WTC11 (cell line): ENCODE results near the gene MRPS34. TPM values are rescaled to one million over a fixed set of nuclear protein-coding genes. Genes with fewer than 3 reads are reported as not detected.

Experiments used
- ATAC-seq: fragments of 200-7000 bp; cut with Tn5 transposase; 2 replicates; pipeline ENCODE4 v1.10.0; 2021; ENCODE audit warnings: mild to moderate bottlenecking, moderate library complexity
- CTCF ChIA-PET: fragments of 300-600 bp; sonication (Branson Sonifier 250); formaldehyde crosslinking; loops from one replicate; lab custom pipeline; 2021; ENCODE audit warnings: antibody characterized with exemption; lab: Charles Lee
- POLR2A ChIA-PET: fragments of 350-600 bp; sonication (Branson Sonifier 250); formaldehyde crosslinking; loops from one replicate; lab custom pipeline; 2021; ENCODE audit warnings: antibody characterized with exemption; lab: Charles Lee
- DNase-seq: peaks from one replicate; pipeline ENCODE4 v3.0.0; 2021; ENCODE audit warnings: low spot score
- H3K27ac Mint-ChIP-seq: 2 replicates; pipeline ENCODE4 v1.8.0; 2021; ENCODE audit warnings: mixed read lengths
- H3K27me3 Mint-ChIP-seq: 2 replicates; pipeline ENCODE4 v1.8.0; 2021; ENCODE audit warnings: low read depth, mild to moderate bottlenecking, moderate library complexity, mixed read lengths
- H3K36me3 Mint-ChIP-seq: 2 replicates; pipeline ENCODE4 v1.8.0; 2021; ENCODE audit warnings: mixed read lengths
- H3K4me1 Mint-ChIP-seq: 2 replicates; pipeline ENCODE4 v1.8.0; 2022; ENCODE audit warnings: mixed read lengths
- H3K4me3 Mint-ChIP-seq: 2 replicates; pipeline ENCODE4 v1.8.0; 2021; ENCODE audit warnings: mild to moderate bottlenecking, moderate library complexity, mixed read lengths
- H3K9me3 Mint-ChIP-seq: 2 replicates; pipeline ENCODE4 v1.8.0; 2021; ENCODE audit warnings: mixed read lengths
- CBFB ChIP-seq: sonication (generic); formaldehyde crosslinking; IDR thresholded peaks from 2 replicates; pipeline ENCODE4 v1.8.1; 2022; ENCODE audit warnings: mild to moderate bottlenecking, low read depth, missing genetic modification reagents
- ELF4 ChIP-seq: sonication (generic); formaldehyde crosslinking; IDR thresholded peaks from 2 replicates; pipeline ENCODE4 v1.8.1; 2022; ENCODE audit warnings: low read depth, mild to moderate bottlenecking, moderate library complexity, missing genetic modification reagents
- EMX1 ChIP-seq: fragments of 250-450 bp; sonication (Bioruptor Pico); IDR thresholded peaks from 2 replicates; pipeline ENCODE4 v1.8.0; 2021; ENCODE audit warnings: mild to moderate bottlenecking
- IRF2 ChIP-seq: sonication (generic); formaldehyde crosslinking; IDR thresholded peaks from 2 replicates; pipeline ENCODE4 v1.8.0; 2022; ENCODE audit warnings: low read depth, missing genetic modification reagents, borderline replicate concordance
- KAT7 ChIP-seq: sonication (generic); formaldehyde crosslinking; IDR thresholded peaks from 2 replicates; pipeline ENCODE4 v1.8.1; 2023; ENCODE audit warnings: missing genetic modification reagents, mild to moderate bottlenecking, borderline replicate concordance
- MXD4 ChIP-seq: fragments of 250-450 bp; sonication (Bioruptor Pico); IDR thresholded peaks from 2 replicates; pipeline ENCODE4 v1.8.0; 2021; ENCODE audit warnings: mild to moderate bottlenecking, moderate library complexity, borderline replicate concordance
- NFYB ChIP-seq: sonication (generic); formaldehyde crosslinking; conservative IDR thresholded peaks from 2 replicates; pipeline ENCODE4 v1.8.0; 2022; ENCODE audit warnings: low read depth, missing genetic modification reagents
- OVOL2 ChIP-seq: fragments of 250-450 bp; sonication (Bioruptor Pico); IDR thresholded peaks from 2 replicates; pipeline ENCODE4 v1.9.0; 2021; ENCODE audit warnings: mild to moderate bottlenecking, borderline replicate concordance
- SMAD4 ChIP-seq: sonication (generic); formaldehyde crosslinking; IDR thresholded peaks from 2 replicates; pipeline ENCODE4 v1.8.0; 2022; ENCODE audit warnings: mild to moderate bottlenecking, missing genetic modification reagents
- ZNF396 ChIP-seq: fragments of 250-450 bp; sonication (Bioruptor Pico); IDR thresholded peaks from 2 replicates; pipeline ENCODE4 v1.8.0; 2021; ENCODE audit warnings: mild to moderate bottlenecking, moderate library complexity, borderline replicate concordance
- ZNF423 ChIP-seq: fragments of 250-450 bp; sonication (Bioruptor Pico); IDR thresholded peaks from 2 replicates; pipeline ENCODE4 v2.1.2; 2022; ENCODE audit warnings: mild to moderate bottlenecking, moderate library complexity
- total RNA-seq: library from RNA; stranded (reverse); gene quantifications from 3 replicates; pipeline ENCODE4 v1.2.3, GENCODE V29; 2021
- TF ChIP-seq, protein P1 (sequence below): sonication (generic); formaldehyde crosslinking; IDR thresholded peaks from 2 replicates; pipeline ENCODE4 v1.8.0; 2022; ENCODE audit warnings: missing genetic modification reagents
- TF ChIP-seq, protein P2 (sequence below): fragments of 250-450 bp; sonication (Bioruptor Pico); IDR thresholded peaks from 2 replicates; pipeline ENCODE4 v1.9.0; 2021; ENCODE audit warnings: mild to moderate bottlenecking, borderline replicate concordance
- TF ChIP-seq, protein P3 (sequence below): sonication (generic); formaldehyde crosslinking; IDR thresholded peaks from 2 replicates; pipeline ENCODE4 v1.8.1; 2023; ENCODE audit warnings: mild to moderate bottlenecking, missing genetic modification reagents
- TF ChIP-seq, protein P4 (sequence below): sonication (generic); formaldehyde crosslinking; IDR thresholded peaks from 2 replicates; pipeline ENCODE4 v1.8.0; 2022; ENCODE audit warnings: mild to moderate bottlenecking, missing genetic modification reagents
- TF ChIP-seq, protein P5 (sequence below): sonication (generic); formaldehyde crosslinking; IDR thresholded peaks from 2 replicates; pipeline ENCODE4 v1.8.1; 2022; ENCODE audit warnings: low read depth, mild to moderate bottlenecking, moderate library complexity, missing genetic modification reagents, borderline replicate concordance

The MRPS34 gene
- total RNA-seq, 1 experiment from 2014 or later, result 258 TPM

GRCh38 chr16:1793578-1794220 is 20.8 kb upstream of the MRPS34 start, which contains the start of gene IGFALS (continued):
- TF ChIP-seq, protein P1, sequence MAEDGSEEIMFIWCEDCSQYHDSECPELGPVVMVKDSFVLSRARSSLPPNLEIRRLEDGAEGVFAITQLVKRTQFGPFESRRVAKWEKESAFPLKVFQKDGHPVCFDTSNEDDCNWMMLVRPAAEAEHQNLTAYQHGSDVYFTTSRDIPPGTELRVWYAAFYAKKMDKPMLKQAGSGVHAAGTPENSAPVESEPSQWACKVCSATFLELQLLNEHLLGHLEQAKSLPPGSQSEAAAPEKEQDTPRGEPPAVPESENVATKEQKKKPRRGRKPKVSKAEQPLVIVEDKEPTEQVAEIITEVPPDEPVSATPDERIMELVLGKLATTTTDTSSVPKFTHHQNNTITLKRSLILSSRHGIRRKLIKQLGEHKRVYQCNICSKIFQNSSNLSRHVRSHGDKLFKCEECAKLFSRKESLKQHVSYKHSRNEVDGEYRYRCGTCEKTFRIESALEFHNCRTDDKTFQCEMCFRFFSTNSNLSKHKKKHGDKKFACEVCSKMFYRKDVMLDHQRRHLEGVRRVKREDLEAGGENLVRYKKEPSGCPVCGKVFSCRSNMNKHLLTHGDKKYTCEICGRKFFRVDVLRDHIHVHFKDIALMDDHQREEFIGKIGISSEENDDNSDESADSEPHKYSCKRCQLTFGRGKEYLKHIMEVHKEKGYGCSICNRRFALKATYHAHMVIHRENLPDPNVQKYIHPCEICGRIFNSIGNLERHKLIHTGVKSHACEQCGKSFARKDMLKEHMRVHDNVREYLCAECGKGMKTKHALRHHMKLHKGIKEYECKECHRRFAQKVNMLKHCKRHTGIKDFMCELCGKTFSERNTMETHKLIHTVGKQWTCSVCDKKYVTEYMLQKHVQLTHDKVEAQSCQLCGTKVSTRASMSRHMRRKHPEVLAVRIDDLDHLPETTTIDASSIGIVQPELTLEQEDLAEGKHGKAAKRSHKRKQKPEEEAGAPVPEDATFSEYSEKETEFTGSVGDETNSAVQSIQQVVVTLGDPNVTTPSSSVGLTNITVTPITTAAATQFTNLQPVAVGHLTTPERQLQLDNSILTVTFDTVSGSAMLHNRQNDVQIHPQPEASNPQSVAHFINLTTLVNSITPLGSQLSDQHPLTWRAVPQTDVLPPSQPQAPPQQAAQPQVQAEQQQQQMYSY (CRISPR knock-in tag), result no peak

- no peak overlapping the region for H3K4me3 Mint-ChIP-seq
- TF ChIP-seq, protein P2, sequence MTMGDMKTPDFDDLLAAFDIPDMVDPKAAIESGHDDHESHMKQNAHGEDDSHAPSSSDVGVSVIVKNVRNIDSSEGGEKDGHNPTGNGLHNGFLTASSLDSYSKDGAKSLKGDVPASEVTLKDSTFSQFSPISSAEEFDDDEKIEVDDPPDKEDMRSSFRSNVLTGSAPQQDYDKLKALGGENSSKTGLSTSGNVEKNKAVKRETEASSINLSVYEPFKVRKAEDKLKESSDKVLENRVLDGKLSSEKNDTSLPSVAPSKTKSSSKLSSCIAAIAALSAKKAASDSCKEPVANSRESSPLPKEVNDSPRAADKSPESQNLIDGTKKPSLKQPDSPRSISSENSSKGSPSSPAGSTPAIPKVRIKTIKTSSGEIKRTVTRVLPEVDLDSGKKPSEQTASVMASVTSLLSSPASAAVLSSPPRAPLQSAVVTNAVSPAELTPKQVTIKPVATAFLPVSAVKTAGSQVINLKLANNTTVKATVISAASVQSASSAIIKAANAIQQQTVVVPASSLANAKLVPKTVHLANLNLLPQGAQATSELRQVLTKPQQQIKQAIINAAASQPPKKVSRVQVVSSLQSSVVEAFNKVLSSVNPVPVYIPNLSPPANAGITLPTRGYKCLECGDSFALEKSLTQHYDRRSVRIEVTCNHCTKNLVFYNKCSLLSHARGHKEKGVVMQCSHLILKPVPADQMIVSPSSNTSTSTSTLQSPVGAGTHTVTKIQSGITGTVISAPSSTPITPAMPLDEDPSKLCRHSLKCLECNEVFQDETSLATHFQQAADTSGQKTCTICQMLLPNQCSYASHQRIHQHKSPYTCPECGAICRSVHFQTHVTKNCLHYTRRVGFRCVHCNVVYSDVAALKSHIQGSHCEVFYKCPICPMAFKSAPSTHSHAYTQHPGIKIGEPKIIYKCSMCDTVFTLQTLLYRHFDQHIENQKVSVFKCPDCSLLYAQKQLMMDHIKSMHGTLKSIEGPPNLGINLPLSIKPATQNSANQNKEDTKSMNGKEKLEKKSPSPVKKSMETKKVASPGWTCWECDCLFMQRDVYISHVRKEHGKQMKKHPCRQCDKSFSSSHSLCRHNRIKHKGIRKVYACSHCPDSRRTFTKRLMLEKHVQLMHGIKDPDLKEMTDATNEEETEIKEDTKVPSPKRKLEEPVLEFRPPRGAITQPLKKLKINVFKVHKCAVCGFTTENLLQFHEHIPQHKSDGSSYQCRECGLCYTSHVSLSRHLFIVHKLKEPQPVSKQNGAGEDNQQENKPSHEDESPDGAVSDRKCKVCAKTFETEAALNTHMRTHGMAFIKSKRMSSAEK (CRISPR knock-in tag), result no peak
- TF ChIP-seq ZNF396 (CRISPR knock-in tag) (no peak), ELF4 (CRISPR knock-in tag) (no peak), NFYB (CRISPR knock-in tag) (no peak), CBFB (no peak), OVOL2 (CRISPR knock-in tag) (no peak), MXD4 (CRISPR knock-in tag) (no peak)
- CTCF ChIA-PET, result interaction anchor here (1.0 to 1.6 kb wide), 2 partner anchors 30 to 131 kb away, joined by 3 to 5 read pairs; no protein-coding TSS in a partner anchor
These were observed 20.1 kb upstream of the MRPS34 start for GRCh38 chr16:1792836-1793577.

DNA sequence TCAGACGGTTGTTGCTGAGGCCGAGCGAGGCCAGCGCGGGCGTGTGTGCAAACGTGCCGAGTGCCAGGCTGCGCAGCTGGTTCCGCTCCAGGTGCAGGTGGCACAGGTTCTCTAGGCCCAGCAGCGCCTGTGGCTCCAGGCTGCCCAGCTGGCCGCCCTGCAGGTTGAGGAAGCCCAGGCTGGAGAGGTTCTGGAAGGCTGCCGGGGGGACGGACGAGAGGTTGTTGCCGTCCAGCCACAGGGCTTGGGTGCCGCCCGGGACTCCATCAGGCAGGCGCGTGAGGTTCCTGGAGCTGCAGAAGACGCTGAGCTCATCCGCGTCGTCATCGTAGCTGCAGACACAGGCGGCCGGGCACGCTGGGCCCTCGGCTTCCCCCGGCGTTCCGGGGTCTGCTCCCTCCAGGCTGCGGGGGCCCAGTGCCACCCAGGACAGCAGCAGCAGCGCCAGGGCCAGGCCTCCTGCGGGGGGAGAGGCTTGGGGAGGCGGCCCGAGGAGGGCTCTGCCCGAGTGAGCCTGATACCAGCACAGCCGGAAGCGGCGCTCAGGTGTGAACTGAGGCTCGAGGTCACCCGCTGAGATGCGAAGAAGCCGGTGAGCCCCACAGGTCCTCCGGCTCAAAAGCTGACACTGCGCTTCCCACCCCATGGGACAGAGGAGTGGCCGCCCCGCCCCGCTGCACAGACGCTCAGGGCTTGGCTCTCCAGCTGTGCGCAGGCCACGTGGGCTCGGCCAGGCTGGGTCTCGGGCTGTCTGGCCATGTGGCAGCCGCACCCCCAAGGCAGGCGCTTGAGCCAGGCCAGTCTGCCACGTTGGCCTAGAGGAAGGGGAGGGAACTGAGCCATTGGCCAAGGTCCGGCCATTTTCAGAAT is 19.2 kb upstream of the MRPS34 start:
- Mint-ChIP-seq H3K36me3 (peaks cover 6% of the 10 kb centered on the region), H3K27ac (no peak overlapping the region), H3K9me3 (peaks cover 6% of the 10 kb centered on the region), H3K27me3 (no peaks in the 10 kb centered on the region; the same call in 1 of the 2 replicates), H3K4me3 (no peak overlapping the region), H3K4me1 (no peaks in the 10 kb centered on the region)
- ATAC-seq (no peak), DNase-seq (no peak)
- ChIA-PET CTCF (interaction anchor here (0.7 to 1.6 kb wide), 2 partner anchors 10 to 132 kb away, joined by 3 to 5 read pairs; partner anchors contain the start of genes NUBP2 and SPSB3), POLR2A (interaction anchor here (1.2 kb wide), 1 partner anchor 9 kb away, joined by 3 read pairs; the partner anchor contains the start of genes NUBP2 and SPSB3)
- TF ChIP-seq EMX1 (no peak), ZNF423 (CRISPR knock-in tag) (no peak), IRF2 (no peak), SMAD4 (CRISPR knock-in tag) (no peak), KAT7 (CRISPR knock-in tag) (no peak), ELF4 (CRISPR knock-in tag) (no peak), MXD4 (CRISPR knock-in tag) (no peak)
- TF ChIP-seq, protein P3, sequence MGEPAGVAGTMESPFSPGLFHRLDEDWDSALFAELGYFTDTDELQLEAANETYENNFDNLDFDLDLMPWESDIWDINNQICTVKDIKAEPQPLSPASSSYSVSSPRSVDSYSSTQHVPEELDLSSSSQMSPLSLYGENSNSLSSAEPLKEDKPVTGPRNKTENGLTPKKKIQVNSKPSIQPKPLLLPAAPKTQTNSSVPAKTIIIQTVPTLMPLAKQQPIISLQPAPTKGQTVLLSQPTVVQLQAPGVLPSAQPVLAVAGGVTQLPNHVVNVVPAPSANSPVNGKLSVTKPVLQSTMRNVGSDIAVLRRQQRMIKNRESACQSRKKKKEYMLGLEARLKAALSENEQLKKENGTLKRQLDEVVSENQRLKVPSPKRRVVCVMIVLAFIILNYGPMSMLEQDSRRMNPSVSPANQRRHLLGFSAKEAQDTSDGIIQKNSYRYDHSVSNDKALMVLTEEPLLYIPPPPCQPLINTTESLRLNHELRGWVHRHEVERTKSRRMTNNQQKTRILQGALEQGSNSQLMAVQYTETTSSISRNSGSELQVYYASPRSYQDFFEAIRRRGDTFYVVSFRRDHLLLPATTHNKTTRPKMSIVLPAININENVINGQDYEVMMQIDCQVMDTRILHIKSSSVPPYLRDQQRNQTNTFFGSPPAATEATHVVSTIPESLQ (CRISPR knock-in tag), result no peak
- TF ChIP-seq, protein P4, sequence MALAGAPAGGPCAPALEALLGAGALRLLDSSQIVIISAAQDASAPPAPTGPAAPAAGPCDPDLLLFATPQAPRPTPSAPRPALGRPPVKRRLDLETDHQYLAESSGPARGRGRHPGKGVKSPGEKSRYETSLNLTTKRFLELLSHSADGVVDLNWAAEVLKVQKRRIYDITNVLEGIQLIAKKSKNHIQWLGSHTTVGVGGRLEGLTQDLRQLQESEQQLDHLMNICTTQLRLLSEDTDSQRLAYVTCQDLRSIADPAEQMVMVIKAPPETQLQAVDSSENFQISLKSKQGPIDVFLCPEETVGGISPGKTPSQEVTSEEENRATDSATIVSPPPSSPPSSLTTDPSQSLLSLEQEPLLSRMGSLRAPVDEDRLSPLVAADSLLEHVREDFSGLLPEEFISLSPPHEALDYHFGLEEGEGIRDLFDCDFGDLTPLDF (CRISPR knock-in tag), result no peak
- TF ChIP-seq, protein P5, sequence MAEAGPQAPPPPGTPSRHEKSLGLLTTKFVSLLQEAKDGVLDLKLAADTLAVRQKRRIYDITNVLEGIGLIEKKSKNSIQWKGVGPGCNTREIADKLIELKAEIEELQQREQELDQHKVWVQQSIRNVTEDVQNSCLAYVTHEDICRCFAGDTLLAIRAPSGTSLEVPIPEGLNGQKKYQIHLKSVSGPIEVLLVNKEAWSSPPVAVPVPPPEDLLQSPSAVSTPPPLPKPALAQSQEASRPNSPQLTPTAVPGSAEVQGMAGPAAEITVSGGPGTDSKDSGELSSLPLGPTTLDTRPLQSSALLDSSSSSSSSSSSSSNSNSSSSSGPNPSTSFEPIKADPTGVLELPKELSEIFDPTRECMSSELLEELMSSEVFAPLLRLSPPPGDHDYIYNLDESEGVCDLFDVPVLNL (CRISPR knock-in tag), result no peak

More at GRCh38 chr16:1792836-1793577, 20.1 kb upstream of the MRPS34 start:
- Mint-ChIP-seq H3K4me1 (no peaks in the 10 kb centered on the region), H3K27me3 (no peaks in the 10 kb centered on the region; the same call in 1 of the 2 replicates), H3K9me3 (peaks cover 11% of the 10 kb centered on the region), H3K27ac (no peak overlapping the region), H3K36me3 (peaks cover 11% of the 10 kb centered on the region)
- DNase-seq, result no peak
- no peak for ATAC-seq
- POLR2A ChIA-PET, result interaction anchor here (0.9 to 1.2 kb wide), 2 partner anchors 10 to 35 kb away, joined by 3 read pairs; partner anchors contain the start of genes NUBP2 and SPSB3
